GM19193 (cell line): ENCODE results near the gene TEX22.

Experiments used
- POLR2A ChIP-seq: IDR thresholded peaks from 4 replicates; pipeline ENCODE4 v1.6.1; 2011; ENCODE audit not compliant: insufficient read depth, insufficient read length; ENCODE audit errors: extremely low read depth

TEX22 gene

DNA sequence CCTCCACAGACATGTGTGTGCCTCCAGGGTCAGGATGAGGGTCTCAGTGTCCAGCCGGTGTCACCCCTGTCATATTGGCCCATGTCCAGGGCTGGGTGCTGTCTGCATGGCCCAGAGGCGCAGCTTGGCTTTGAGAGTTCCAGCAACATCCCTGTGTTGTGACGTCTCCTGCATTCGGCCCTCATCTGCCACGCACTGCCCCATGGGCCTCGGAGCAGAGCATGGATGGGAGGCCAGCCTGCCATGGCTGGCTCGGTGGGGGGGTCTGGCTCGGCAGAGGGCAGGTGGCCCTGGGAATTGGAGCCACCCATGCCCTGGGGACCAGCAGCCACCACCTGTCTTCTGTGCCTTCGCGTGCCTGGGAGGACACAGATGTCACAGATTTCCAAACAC lies 10.8 kb upstream of the TEX22 start:
- no peak for TF ChIP-seq POLR2A

DNA sequence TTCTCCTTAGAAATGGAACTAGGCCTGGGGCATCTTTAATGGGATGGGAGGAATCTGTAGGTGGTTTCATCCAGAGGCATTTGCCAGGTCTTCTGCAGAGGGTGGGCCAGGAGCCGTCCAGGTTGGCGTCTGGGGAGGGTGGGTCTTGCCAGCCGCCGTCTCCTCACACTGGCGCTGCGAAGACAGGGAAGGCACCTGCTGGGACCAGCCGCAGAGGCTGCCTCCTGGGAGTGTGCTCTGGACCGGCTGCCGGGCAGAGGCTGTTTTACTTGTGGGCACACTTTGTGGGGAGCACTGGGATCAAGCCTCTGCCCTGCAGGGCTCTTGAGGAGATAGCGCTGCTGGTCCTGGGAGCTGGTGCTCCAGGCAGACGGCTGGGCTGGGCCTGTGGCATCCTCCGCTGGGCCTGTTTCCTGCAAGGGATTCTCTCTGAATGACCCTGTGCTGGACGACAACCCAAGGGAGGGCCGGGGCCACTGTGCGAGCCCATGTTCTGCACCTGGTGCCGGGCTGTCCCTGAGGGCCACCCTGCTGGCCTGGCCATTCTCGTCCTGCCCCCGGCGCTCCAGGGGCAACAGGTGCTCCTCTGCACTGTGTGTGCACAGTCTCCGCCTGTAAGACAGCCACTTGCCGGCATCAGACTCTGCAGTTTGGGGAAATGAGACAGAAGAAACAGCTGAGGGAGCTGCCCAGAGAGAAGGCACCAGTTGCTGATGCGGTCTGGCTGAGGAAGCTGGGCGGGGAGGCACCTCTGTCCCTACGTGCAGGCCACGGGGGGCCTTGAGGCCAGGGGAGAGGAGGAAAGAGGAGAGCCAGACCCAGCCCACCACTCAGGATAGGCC lies 10.0 kb upstream of the TEX22 start:
- no peak for TF ChIP-seq POLR2A

DNA sequence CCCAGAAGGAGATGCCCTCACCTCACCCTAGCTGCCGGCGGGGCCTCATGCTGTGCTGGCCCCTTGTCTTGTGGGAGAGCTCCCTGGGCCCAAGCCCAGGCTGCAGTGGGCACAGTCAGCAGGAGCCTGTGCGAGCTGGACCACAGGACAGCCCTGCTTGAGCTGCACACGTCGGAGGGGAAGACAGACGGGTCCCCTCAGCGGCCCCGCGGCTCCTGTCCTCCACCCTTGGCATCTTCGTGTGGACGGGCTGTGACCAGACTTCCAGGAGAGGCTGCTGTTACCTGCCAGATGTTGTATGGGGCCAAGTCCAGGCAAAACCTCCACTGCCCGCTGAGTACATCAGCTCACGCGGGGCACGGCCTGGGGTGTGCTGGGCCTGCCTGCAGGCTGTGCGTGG lies 9.4 kb upstream of the TEX22 start:
- no peak for TF ChIP-seq POLR2A

DNA sequence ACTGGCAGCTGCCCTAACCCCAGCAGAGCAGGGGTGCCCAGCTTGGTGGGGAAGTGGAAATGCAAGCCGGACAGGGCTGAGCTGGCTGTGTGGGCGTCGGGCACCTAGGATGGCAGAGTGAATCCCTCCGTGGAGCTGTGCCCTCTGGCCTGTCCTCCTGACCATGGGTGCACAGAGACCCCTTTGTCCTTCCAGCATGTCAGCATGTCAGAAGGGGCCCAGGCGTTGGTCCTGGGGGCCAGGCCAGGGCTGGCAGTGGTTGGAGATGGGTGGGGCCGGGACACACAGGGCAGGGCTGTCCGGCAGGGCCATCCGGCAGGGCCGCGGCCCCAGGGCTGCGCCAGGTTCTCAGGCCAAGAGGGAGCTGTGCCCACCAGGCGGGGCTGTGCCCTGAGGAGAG lies 8.8 kb upstream of the TEX22 start:
- no peak for TF ChIP-seq POLR2A

DNA sequence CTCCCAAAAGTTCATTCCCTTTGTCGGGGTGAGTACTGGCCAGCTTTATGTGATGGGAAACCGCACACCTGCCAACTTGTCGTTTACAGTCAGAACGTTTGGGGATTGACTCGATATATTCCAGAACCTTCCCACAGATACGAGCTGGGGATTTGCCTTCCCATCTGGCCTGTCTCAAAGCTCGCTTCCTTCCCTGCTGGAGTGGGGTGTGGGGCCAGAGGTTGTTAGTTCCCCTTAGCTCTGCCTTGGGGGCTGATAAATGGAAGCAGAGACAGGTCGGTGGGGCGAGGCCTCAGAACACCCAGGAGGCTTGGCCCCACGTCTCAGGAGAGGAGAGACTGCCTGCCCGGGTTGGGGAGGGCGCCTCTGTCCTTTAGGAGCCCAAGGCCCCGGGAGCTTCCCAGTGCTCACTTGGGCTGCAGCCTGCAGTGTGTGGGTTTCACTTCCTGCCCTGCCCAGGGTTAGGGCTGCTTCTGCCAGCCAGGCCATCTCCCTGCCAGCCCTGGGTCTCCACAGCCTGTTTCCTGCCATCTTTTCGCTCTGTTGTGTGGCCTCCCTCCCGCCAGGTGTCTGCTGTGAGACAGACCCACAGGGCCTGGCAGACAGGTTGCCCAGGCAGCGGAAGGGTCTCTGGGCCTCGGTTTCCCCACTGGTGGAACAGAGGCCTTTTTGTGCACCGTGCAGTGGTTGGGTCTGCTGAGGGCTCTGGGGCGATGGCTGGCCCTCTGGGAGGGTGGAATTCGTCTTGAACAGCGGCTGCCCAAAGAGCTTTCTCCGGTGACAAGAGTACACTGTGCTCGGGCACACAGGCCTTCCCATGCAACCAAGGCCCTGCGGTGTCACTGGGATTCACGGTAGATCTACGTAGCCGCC lies 8.1 kb upstream of the TEX22 start:
- no peak for TF ChIP-seq POLR2A

DNA sequence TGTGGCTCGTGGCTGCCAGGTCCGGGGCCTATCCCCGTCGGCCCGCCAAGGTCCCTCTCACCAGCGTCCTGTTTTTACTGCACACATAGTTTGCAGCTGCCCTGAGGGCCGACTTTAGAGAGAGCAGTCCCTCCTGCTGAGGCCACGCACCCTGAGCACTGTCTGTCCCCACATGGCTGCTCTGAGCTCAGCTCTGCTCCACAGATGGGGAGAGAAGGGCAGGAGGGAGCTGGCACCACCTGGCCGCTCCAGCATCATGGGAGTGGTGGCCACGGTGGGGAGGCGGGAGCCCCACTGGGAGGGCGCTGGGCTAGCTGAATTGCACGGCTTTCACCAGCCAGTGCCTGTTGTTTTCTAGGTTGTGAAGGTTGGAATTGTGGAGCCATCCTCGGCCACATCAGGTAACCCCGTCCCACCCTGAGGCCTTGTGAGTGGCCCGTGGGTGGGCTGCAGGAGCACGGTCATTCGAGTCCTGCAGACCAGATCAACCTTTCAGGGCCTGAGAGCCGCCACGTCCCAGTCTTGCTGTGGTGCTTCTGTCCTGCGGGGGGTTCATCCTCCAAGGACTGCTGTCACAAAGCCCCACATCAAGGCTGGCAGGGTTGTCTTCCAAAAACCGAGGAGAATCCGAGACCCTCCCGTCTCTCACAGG lies 7.4 kb upstream of the TEX22 start:
- TF ChIP-seq POLR2A: no peak

DNA sequence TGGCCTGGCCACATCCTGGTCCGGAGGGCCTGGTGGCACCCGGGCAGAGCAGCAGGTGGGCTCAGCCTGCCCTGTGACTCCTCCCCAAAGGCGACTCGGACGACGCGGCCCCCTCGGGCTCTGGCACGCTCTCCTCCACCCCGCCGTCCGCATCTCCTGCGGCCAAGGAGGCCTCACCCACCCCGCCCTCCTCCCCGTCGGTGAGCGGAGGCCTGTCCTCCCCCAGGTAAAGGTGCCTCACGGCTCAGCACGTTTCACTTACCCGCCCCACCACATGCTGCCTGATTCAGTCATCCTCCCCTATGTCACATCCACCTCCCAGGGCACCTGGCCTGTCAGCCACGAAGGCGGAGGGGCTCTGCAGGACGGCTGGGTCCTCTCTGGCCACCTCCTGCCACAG lies 6.8 kb upstream of the TEX22 start:
- no peak for TF ChIP-seq POLR2A

DNA sequence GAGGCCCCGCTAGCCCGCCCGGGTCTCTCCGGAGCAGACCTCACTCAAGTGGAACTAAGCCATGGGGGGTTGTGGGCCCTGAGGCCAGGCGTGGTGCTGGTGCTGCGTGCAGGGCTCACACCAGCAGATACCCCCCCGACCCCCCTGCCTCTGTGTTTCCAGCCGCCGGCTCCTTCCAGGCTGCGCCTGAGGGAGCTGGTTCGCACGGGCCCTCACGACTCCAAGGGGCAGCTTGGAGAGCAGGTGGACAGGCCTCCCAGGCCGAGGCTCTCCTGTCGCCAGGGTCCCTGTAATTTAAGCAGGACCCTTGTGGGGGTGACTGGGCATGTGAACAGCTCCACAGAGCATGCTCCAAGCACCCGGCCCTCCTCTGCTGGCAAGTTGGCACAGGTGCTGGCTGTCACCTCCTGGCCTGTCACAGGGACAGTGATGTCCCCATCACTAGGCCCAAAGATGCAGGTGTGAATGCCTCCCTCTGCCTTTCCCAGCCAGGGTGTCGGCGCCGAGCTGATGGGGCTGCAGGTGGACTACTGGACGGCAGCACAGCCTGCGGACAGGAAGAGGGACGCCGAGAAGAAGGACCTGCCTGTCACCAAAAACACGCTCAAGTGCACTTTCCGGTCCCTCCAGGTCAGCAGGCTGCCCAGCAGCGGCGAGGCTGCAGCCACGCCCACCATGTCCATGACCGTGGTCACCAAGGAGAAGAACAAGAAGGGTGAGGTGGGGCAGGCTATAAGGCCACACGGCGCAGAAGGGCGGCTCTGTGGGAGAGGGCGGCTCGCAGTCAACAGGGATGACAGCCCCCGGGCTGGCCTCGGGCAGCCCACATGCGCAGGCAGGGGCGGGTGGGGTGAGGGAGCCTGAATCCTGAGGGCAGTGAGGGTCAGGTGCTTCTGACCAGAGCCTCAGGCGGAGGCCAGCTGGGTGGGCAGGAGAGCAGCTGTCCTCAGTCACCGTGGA lies 5.9 kb upstream of the TEX22 start:
- no peak for TF ChIP-seq POLR2A

DNA sequence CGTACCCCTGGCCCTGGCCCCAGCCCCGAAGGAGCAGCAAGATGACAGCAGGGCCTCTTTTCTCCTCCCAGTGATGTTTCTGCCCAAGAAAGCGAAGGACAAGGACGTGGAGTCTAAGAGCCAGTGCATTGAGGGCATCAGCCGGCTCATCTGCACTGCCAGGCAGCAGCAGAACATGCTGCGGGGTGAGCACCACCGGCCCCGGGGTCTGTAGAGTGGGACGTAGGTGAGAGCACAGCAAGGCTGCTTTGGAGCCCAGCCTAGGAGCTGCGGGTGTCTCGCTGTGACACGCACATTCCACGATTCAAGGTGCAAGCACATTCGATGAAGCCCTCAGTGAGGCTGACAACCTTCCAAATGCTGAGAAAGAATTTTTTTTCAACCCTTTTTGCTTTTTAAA lies 5.2 kb upstream of the TEX22 start:
- TF ChIP-seq POLR2A: no peak

DNA sequence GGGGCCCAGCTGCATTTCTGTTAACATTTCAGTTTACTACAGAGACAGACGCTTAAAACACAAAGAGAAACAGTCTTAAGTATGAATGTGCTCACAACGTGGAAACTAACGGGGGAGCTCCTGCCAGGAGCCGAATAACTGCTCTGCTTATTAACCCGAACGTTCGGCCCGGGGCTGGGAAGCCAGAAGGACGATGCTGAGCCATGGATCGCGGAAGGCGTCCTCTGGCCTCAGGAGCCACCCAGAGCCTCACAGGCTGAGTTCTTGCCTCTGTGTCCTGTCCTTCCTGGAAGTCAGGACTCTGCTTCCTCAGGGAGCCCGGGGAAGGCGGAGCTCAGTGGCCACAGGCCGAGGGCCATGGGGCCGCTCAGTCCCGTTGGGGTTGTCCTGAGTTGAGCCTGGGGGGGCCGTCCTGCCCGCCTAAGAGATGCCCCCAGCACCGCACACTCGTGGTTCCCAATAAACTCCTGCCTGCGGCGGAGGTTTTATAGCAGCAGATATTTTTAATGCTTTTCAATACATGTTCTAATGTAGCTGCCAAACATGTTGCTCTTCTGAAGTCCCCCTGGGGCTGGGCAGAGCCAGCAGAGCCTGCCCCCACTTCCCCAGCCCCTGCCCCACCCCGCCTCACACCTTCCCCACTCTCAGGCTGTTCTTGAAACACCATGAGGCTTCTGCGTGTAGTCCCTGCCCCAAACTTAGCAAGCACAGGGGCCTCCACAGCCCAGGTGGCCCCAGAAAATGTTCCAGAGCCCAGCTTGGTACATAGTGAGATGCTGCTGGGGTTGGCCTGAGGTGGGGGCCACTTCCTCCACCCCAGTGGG lies 3.4 kb upstream of the TEX22 start:
- TF ChIP-seq POLR2A: no peak

DNA sequence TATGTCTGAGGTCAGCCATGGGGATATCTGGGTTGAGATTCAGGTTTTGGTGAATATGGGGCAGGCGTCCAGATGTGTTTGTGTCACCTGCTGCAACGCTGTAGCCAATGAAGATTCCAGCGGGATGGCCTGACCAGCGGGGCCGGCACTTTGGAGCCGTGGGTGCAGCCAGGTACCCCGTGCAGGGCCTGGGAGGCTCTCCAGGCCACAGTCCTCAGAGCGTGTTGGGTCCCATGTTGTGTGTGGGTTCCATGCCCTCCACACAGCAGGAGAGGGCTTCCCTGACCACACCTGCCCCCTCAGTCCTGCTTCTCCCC lies 2.8 kb upstream of the TEX22 start:
- no peak for TF ChIP-seq POLR2A

DNA sequence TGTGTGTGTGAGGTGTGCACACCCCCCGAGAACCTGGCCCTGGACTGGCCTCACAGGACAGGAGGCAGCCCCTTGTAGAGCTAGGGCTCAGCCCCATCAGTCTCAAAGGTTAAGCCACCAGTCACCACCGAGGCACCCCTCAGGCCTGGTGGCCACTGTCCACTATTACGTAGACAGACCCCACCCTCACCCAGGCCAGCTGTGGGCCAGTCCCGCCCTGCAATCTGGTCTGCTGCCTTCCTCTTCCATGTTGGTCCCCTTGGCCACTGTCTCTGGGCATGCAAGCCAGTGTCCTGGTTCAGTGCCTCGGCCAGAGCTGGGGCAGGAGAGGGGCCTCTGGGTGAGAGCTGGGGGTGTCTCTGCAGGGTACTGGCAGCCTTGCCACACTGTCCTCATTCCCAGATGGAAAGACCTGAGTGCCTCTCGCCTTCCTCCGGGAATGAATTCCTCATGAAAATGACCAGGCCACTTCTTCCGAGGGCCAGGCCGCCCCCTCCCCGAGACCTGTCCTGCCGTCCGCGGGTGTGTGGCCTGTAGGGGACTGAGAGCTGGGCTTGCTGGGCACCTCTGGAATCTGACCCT lies 897 bp upstream of the TEX22 start:
- TF ChIP-seq POLR2A: no peak

DNA sequence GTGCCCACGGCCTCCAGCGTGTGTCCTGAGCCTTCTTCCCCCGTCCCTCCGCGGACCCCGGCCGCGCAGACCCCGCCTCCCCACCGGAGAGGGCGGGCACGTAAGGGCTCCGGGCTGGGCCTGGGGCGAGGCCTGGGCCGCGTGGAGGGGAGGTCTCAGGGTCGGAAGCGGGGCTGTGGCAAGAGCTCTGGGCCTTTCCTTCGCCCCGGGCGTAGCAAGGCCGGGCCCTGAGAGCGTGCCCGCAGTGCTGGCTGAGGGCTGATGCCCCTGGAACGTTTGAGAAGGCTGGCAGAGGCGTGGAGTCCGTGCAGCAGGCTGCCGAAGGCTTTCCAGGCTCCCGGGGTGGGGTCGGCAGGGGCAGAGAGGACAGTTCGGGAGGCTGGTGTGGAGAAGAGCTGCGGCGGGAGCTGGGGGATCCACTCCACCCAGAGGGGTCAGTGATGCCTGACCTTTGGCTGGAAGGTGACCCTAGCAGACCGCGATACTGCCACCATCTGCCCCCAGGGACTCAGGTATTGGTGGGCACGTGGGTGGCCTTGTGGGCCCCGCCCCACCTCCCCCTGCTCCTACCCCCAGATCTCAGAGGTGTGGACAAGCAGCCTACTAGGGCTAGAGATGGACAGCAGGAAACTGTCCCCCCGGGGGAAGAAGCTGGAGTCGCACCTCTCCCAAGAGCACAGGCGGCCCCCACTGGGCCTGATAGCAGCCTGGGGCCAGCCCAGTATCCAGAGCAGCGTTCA lies 558 bp downstream of the TEX22 start:
- TF ChIP-seq POLR2A: no peak
